Kidney epithelial cell (primary cell): ENCODE data around the gene EXOC6. TPM values are rescaled to one million over a fixed set of nuclear protein-coding genes. Genes with fewer than 3 reads are reported as not detected.
"Not testable (repeated sequence)": the region's sequence is repeated elsewhere in the genome, so short reads cannot be mapped to it uniquely, and the experiment has no call there.

Source experiments
- DNase-seq: peaks from one replicate; pipeline ENCODE4 v3.0.0-alpha.2; 2010; ENCODE audit warnings: low read depth
- H3K27me3 ChIP-seq: 2 replicates; pipeline ENCODE4 v1.6.0; 2011; ENCODE audit warnings: low read length; ENCODE audit not compliant: control insufficient read depth, insufficient read depth
- H3K36me3 ChIP-seq: 2 replicates; pipeline ENCODE4 v1.5.1; 2011; ENCODE audit warnings: low read length; ENCODE audit not compliant: control insufficient read depth, insufficient read depth
- H3K4me3 ChIP-seq: 2 replicates; pipeline ENCODE4 v1.5.1; 2011; ENCODE audit warnings: low read depth, mild to moderate bottlenecking, control low read depth, low read length
- CTCF ChIP-seq: IDR thresholded peaks from 2 replicates; pipeline ENCODE4 v1.5.1; 2011; ENCODE audit warnings: mild to moderate bottlenecking, moderate library complexity, low read length, control low read depth, inconsistent platforms; ENCODE audit not compliant: insufficient read depth, poor library complexity, severe bottlenecking
- total RNA-seq: library from RNA; depleted of rRNA; stranded (reverse); fragments of >200 nt; gene quantifications from 2 replicates; pipeline ENCODE4 v1.2.3, GENCODE V29; 2015

The EXOC6 gene
- total RNA-seq, 1 donor from 2014 or later = 10.5 TPM

- no peaks in the 10 kb centered on the region for H3K36me3 ChIP-seq
- no peak for TF ChIP-seq CTCF
- no peak overlapping the region for H3K4me3 ChIP-seq
- no peak for DNase-seq
- no peaks in the 10 kb centered on the region for H3K27me3 ChIP-seq
These were observed 250.5 kb downstream of the EXOC6 start for GRCh38 chr10:93098816-93099215.

GRCh38 chr10:93099670-93100069 is 251.3 kb downstream of the EXOC6 start:
- no peak for TF ChIP-seq CTCF

GRCh38 chr10:93101148-93101547 is 252.8 kb downstream of the EXOC6 start:
- not testable (repeated sequence) for DNase-seq, H3K27me3 ChIP-seq, H3K36me3 ChIP-seq, H3K4me3 ChIP-seq

More at GRCh38 chr10:93099670-93100069, 251.3 kb downstream of the EXOC6 start:
- no peaks in the 10 kb centered on the region for H3K36me3 ChIP-seq
- no peaks in the 10 kb centered on the region for H3K27me3 ChIP-seq
- no peak for DNase-seq
- H3K4me3 ChIP-seq = no peak overlapping the region

GRCh38 chr10:93103953-93104352 is 255.6 kb downstream of the EXOC6 start:
- DNase-seq = no peak
- H3K36me3 ChIP-seq = no peaks in the 10 kb centered on the region
- TF ChIP-seq CTCF = no peak
- no peaks in the 10 kb centered on the region for H3K27me3 ChIP-seq
- H3K4me3 ChIP-seq = no peak overlapping the region

- no peak for TF ChIP-seq CTCF
These were observed 258.3 kb downstream of the EXOC6 start for GRCh38 chr10:93106631-93107072.

More at GRCh38 chr10:93106631-93107072, 258.3 kb downstream of the EXOC6 start:
- Histone ChIP-seq H3K36me3 (no peaks in the 10 kb centered on the region), H3K27me3 (no peaks in the 10 kb centered on the region), H3K4me3 (no peak overlapping the region)
- DNase-seq = no peak

Other genes with a start within 250 kb of the EXOC6 start
- gene HHEX, start 158.6 kb upstream of the EXOC6 start, total RNA-seq = 1.6 and 1.8 TPM in 2 replicates
- gene CYP26C1, start 212.3 kb downstream of the EXOC6 start, total RNA-seq = 0.17 and 0.41 TPM in 2 replicates
- gene CYP26A1, start 225.4 kb downstream of the EXOC6 start, total RNA-seq = 0.14 TPM in 1 of 2 replicates, not detected in the other